SK-N-SH treated with all-trans-retinoic acid at 6 μM for 48 hours (cell line): Measurements from ENCODE around the gene STOM.

Source experiments
- ATAC-seq: fragments of 200-7000 bp; cut with Tn5 transposase; 3 replicates; pipeline ENCODE4 v1.9.1; 2020; ENCODE audit warnings: mild to moderate bottlenecking, moderate library complexity
- ARNTL ChIP-seq: fragments of 450-650 bp; formaldehyde crosslinking; IDR thresholded peaks from 2 replicates; pipeline ENCODE4 v1.5.0; 2020; ENCODE audit warnings: low read depth, mild to moderate bottlenecking, moderate library complexity, borderline replicate concordance
- BACH2 ChIP-seq: fragments of 250-450 bp; sonication (Bioruptor Pico); IDR thresholded peaks from 2 replicates; pipeline ENCODE4 v1.9.0; 2021; ENCODE audit warnings: mild to moderate bottlenecking, borderline replicate concordance
- CREB5 ChIP-seq: fragments of 250-450 bp; sonication (Bioruptor Pico); IDR thresholded peaks from 2 replicates; pipeline ENCODE4 v1.5.1; 2020; ENCODE audit warnings: low read depth, mild to moderate bottlenecking, moderate library complexity
- CSDC2 ChIP-seq: fragments of 250-450 bp; sonication (Bioruptor Pico); IDR thresholded peaks from 2 replicates; pipeline ENCODE4 v1.5.0; 2020; ENCODE audit warnings: mild to moderate bottlenecking, moderate library complexity
- ISL1 ChIP-seq: fragments of 250-450 bp; sonication (Bioruptor Pico); IDR thresholded peaks from 2 replicates; pipeline ENCODE4 v2.1.2; 2022; ENCODE audit warnings: mild to moderate bottlenecking, moderate library complexity
- OSR1 ChIP-seq: fragments of 250-450 bp; sonication (Bioruptor Pico); IDR thresholded peaks from 2 replicates; pipeline ENCODE4 v1.8.0; 2022; ENCODE audit warnings: moderate library complexity, mild to moderate bottlenecking, inconsistent platforms
- PATZ1 ChIP-seq: fragments of 250-450 bp; sonication (Bioruptor Pico); IDR thresholded peaks from 2 replicates; pipeline ENCODE4 v1.8.0; 2020; ENCODE audit warnings: mild to moderate bottlenecking, moderate library complexity, borderline replicate concordance
- POU6F1 ChIP-seq: fragments of 250-450 bp; sonication (Bioruptor Pico); IDR thresholded peaks from 2 replicates; pipeline ENCODE4 v1.8.0; 2021; ENCODE audit warnings: low read depth, mild to moderate bottlenecking, moderate library complexity, borderline replicate concordance
- RARB ChIP-seq: fragments of 250-450 bp; sonication (Bioruptor Pico); IDR thresholded peaks from 2 replicates; pipeline ENCODE4 v1.8.0; 2021; ENCODE audit warnings: mild to moderate bottlenecking, moderate library complexity
- SNAI2 ChIP-seq: fragments of 250-450 bp; sonication (Bioruptor Pico); IDR thresholded peaks from 2 replicates; pipeline ENCODE4 v1.5.0; 2020; ENCODE audit warnings: mild to moderate bottlenecking, moderate library complexity
- TCF4 ChIP-seq: fragments of 250-450 bp; sonication (Bioruptor Pico); IDR thresholded peaks from 2 replicates; pipeline ENCODE4 v1.8.0; 2021; ENCODE audit warnings: mild to moderate bottlenecking, moderate library complexity, borderline replicate concordance
- TSHZ2 ChIP-seq: fragments of 250-450 bp; sonication (Bioruptor Pico); IDR thresholded peaks from 2 replicates; pipeline ENCODE4 v1.5.0; 2020; ENCODE audit warnings: mild to moderate bottlenecking, moderate library complexity
- ZC3H10 ChIP-seq: fragments of 250-450 bp; sonication (Bioruptor Pico); IDR thresholded peaks from 2 replicates; pipeline ENCODE4 v1.5.1; 2021; ENCODE audit warnings: mild to moderate bottlenecking, moderate library complexity
- ZNF565 ChIP-seq: fragments of 450-650 bp; formaldehyde crosslinking; conservative IDR thresholded peaks from 2 replicates; pipeline ENCODE4 v1.5.0; 2020; ENCODE audit warnings: low read depth, mild to moderate bottlenecking, moderate library complexity
- ZNF70 ChIP-seq: fragments of 450-650 bp; formaldehyde crosslinking; IDR thresholded peaks from 2 replicates; pipeline ENCODE4 v1.5.0; 2020; ENCODE audit warnings: mild to moderate bottlenecking, moderate library complexity
- ZNF8 ChIP-seq: fragments of 450-650 bp; formaldehyde crosslinking; IDR thresholded peaks from 2 replicates; pipeline ENCODE4 v1.5.0; 2020; ENCODE audit warnings: mild to moderate bottlenecking, moderate library complexity

The STOM gene

GRCh38 chr9:121300283-121301119, 69.5 kb downstream of the STOM start (continued):
- TF ChIP-seq ZNF70 (CRISPR knock-in tag) (no peak), ZC3H10 (CRISPR knock-in tag) (no peak), ARNTL (CRISPR knock-in tag) (no peak), SNAI2 (CRISPR knock-in tag) (no peak), ZNF565 (CRISPR knock-in tag) (no peak)

GRCh38 chr9:121299467-121300282, 70.4 kb downstream of the STOM start:
- ATAC-seq = peak; percentile 57
- TF ChIP-seq BACH2 (CRISPR knock-in tag) = no peak
- no peak for TF ChIP-seq OSR1 (CRISPR knock-in tag)
- no peak for TF ChIP-seq SNAI2 (CRISPR knock-in tag)
- no peak for TF ChIP-seq TSHZ2
- TF ChIP-seq PATZ1 (CRISPR knock-in tag) = no peak
- no peak for TF ChIP-seq ZNF8 (CRISPR knock-in tag)
- TF ChIP-seq CREB5 (CRISPR knock-in tag) = no peak
- TF ChIP-seq CSDC2 = no peak
- no peak for TF ChIP-seq RARB
- TF ChIP-seq POU6F1 = no peak
- no peak for TF ChIP-seq TCF4 (CRISPR knock-in tag)
- no peak for TF ChIP-seq ZC3H10 (CRISPR knock-in tag)
- TF ChIP-seq ARNTL (CRISPR knock-in tag) = no peak

- ATAC-seq = no peak; the same call in 2 of the 3 replicates
- no peak for TF ChIP-seq ZNF70 (CRISPR knock-in tag)
- no peak for TF ChIP-seq CREB5 (CRISPR knock-in tag)
- TF ChIP-seq CSDC2 = no peak
- TF ChIP-seq ZNF8 (CRISPR knock-in tag) = no peak
- TF ChIP-seq ARNTL (CRISPR knock-in tag) = no peak
- TF ChIP-seq ISL1 (CRISPR knock-in tag) = no peak
These were observed 71.2 kb downstream of the STOM start for GRCh38 chr9:121298689-121299466.
